Activated CD4-positive, alpha-beta T cell treated with anti-CD3 and anti-CD28 coated beads, Interleukin-2, amount 50 U/mL, for 1 hour (primary cell): ENCODE data around the gene CEL.
"Not testable (repeated sequence)": the region's sequence is repeated elsewhere in the genome, so short reads cannot be mapped to it uniquely, and the experiment has no call there.

ENCODE experiments used
- DNase-seq: peaks from one replicate; pipeline ENCODE4 v3.0.0-alpha.2; 2020

CEL gene

GRCh38 chr9:133048595-133048994 lies 13.2 kb upstream of the CEL start:
- DNase-seq: peak; percentile 22

GRCh38 chr9:133049043-133049442 lies 12.7 kb upstream of the CEL start:
- no peak for DNase-seq

GRCh38 chr9:133050142-133050541 lies 11.6 kb upstream of the CEL start:
- no peak for DNase-seq

GRCh38 chr9:133050781-133051180 lies 11.0 kb upstream of the CEL start:
- DNase-seq: no peak

GRCh38 chr9:133051281-133051900 lies 10.4 kb upstream of the CEL start:
- no peak for DNase-seq

- DNase-seq: no peak
These were observed 9.7 kb upstream of the CEL start for GRCh38 chr9:133051966-133052539.

- no peak for DNase-seq
These were observed 7.4 kb upstream of the CEL start for GRCh38 chr9:133054194-133054890.

GRCh38 chr9:133054966-133055365 lies 6.8 kb upstream of the CEL start:
- no peak for DNase-seq

- DNase-seq: no peak
These were observed 5.9 kb upstream of the CEL start for GRCh38 chr9:133055788-133056420.

- no peak for DNase-seq
These were observed 5.2 kb upstream of the CEL start for GRCh38 chr9:133056533-133056932.

GRCh38 chr9:133057006-133057405 lies 4.8 kb upstream of the CEL start:
- DNase-seq: peak; percentile 7

GRCh38 chr9:133057553-133057952 lies 4.2 kb upstream of the CEL start:
- DNase-seq: no peak

GRCh38 chr9:133058071-133058470 lies 3.7 kb upstream of the CEL start:
- DNase-seq: no peak

GRCh38 chr9:133058550-133059320 lies 3.0 kb upstream of the CEL start:
- DNase-seq: no peak

- DNase-seq: no peak
These were observed 2.2 kb upstream of the CEL start for GRCh38 chr9:133059623-133060022.

GRCh38 chr9:133060417-133060841 lies 1.4 kb upstream of the CEL start:
- DNase-seq: no peak

- DNase-seq: not testable (repeated sequence)
These were observed 590 bp upstream of the CEL start for GRCh38 chr9:133061019-133061763.

GRCh38 chr9:133062569-133062968 lies 788 bp downstream of the CEL start:
- not testable (repeated sequence) for DNase-seq

GRCh38 chr9:133063159-133063499 lies 1.3 kb downstream of the CEL start:
- no peak for DNase-seq

- DNase-seq: no peak
These were observed 1.9 kb downstream of the CEL start for GRCh38 chr9:133063500-133064231.

- no peak for DNase-seq
These were observed 2.7 kb downstream of the CEL start for GRCh38 chr9:133064241-133065069.
